HG02981 (cell line): ENCODE measurements around the gene LYZL1.
"Not testable (repeated sequence)": the region's sequence is repeated elsewhere in the genome, so short reads cannot be mapped to it uniquely, and the experiment has no call there.

Experiments
- ATAC-seq: cut with Tn5 transposase; IDR thresholded peaks from one replicate; pipeline ENCODE4 v1.9.1; 2021; ENCODE audit warnings: mild to moderate bottlenecking, moderate library complexity; ENCODE audit not compliant: unreplicated experiment

Gene LYZL1

DNA sequence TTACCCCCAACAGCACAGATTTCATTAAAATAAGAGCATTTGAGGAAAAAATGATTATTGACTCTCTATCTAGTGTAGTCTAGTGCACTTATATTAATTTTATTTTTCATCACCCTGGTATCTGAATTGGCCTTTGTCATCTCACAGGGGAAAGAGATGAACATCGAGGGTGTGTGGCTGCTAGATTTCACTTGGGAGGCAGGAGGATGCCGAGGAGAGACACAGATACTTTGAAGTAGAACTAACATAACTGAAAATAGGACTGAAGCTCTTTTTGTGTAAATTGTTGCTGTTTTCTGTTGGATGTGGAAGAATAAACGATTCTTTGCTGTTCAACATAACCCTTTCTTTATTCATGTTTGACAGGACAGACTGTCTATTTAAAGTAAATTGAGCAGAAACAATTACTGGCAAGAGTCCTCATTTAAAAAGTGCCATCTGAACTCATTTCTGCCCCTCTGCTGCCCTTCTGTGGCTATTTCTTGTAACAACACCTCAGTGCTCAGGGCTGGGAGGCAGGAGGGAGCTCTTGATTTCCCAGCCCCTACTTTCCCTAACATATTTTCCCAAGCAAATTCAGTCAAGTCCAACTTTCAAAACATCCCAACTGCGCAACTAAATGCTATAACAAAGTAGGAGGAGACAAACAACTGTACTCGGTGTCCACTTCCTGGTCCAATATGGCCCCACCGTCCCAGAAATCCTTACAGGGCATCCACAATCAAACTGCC lies 15.6 kb downstream of the LYZL1 start:
- ATAC-seq: no peak

DNA sequence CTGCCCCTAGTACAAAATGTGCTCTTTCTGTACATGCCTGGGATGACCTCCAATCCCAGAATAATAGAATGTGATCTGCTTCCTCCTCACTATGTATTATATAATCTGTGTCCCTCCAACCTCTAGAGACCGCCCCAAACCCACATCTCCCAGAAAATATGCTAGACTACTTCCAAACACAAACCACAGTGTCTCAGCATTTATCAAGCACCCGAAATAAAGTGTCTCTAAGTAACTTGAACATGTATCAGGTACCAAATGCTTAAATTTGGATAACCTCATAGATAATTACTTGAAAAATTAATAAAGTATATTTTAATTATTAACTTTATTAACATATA lies 16.1 kb downstream of the LYZL1 start:
- ATAC-seq: no peak

DNA sequence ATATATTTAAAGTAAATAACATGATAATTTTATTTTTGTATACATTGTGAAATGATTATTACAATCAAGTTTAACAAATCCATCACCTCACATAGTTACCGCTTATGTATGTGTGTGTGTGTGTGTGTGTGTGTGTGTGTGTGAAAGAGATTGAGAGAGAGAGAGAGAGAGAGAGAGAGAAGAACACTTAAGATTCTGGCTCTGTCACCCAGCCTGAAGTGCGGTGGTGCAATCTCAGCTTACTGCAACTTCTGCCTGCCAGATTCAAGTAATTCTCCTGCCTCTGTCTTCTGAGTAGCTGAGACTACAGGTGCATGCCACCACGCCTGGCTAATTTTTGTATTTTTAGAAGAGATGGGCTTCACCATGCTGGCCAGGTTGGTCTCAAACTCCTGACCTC lies 17.8 kb downstream of the LYZL1 start:
- ATAC-seq: no peak

DNA sequence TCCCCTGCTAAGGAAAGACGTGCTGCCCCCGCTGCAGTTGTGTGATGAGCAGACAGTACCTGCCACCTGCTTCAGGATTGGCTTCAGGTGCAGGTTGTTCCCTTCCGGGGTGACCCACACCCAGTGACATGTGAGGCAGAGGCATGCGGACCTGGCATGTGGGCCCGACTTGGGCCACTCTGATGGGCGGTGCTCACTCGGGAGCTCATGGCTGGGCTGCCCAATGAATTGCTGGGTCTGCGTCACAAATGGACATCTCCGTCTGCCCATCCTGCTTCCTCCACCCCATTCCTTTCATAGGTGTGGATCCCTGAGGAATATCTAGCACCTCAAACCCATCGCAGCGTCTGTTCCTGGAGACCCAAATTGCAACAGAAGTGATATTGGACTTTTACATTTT lies 19.3 kb downstream of the LYZL1 start:
- ATAC-seq: not testable (repeated sequence)

DNA sequence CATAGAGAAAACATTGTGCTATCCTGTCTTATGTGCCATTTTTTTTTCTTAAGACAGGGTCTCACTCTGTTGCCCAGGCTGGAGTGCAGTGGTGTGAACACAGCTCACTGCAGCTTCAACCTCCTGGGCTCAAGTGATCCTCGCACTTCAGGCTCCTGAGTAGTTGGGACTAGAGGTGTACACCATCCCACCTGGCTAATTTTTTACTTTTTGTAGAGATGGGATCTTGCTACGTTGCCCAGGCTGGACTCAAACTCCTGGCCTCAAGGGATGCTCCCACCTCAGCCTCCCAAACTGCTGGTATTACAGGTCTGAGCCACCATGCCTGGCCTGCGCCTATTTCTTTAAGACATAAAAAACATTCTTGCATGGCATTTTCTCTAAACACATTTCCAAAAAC lies 20.6 kb downstream of the LYZL1 start:
- no peak for ATAC-seq

DNA sequence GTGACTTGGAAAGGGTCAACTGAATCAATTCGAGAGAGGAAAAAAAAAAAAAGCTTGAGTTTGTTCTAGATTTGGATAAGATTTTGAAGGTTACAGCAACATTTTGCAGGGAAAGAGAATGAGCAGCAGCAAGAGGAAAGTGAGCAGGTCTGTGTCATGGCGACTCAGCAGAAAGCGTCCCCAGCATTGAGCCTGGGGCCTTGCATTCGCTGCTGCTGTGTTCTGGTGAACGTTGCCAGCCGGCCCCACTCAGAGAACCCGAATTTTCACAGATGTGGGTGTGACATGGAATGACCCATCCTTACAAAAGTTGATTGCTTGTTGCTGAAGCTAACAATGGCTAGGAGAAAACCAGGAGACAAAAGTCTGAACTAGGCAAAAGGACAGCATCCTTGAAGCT lies 21.6 kb downstream of the LYZL1 start:
- not testable (repeated sequence) for ATAC-seq

DNA sequence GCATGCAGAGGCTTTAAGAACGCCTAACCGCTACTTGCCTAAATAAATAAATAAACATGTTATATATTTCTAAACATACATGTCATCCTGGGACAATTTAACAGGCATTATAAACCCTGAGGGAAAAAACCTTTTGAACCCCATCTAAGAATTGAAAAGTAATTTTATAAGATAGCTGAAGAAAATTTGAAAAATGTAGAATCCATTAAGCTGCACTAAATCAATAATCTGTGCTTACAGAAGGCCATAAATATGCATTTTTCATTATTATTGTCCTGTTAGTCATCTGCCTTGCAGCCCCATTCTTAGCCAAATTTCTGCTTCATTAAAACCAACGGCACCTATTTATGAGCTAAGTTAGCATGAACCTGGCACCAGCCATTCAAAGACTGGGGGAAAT lies 24.2 kb downstream of the LYZL1 start:
- ATAC-seq: no peak

DNA sequence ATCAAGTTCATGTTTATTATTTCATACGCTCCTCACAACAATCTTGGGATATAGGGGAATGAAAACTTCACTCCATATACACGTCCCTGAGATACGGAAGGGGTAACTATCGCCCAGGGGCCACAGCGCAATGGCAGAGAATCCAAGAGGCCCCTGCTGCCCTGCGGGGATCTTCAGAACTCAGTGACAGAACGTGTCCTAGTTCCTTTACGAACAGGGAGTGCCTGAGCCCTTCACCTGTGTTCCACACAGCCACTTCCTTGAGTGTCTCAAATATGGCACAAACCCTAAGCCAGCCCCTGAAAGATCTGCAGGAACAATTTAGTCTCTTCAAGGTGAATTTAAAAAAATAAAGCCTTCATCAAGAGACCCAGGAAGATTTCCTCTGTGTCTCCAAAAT lies 25.9 kb downstream of the LYZL1 start:
- ATAC-seq: no peak

DNA sequence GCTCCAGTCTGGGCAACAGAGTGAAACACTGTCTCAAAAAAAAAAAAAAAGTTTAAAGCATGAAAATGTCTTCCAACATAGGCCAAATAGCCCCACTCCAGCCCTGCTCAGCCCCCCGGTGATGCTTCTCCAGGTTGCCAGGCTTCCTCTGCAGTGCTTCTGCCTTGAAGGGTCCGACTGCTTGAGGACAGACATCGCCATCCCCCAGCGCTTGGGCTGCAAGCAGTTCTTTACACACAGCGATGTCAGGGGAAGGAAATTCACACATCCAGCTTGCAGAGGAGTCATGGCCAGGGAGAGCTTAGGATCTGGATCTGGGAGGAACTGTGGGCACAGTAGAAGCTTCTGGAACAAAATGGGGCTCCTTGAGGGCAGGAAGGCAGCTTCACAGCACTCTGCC lies 26.9 kb downstream of the LYZL1 start:
- ATAC-seq: no peak

DNA sequence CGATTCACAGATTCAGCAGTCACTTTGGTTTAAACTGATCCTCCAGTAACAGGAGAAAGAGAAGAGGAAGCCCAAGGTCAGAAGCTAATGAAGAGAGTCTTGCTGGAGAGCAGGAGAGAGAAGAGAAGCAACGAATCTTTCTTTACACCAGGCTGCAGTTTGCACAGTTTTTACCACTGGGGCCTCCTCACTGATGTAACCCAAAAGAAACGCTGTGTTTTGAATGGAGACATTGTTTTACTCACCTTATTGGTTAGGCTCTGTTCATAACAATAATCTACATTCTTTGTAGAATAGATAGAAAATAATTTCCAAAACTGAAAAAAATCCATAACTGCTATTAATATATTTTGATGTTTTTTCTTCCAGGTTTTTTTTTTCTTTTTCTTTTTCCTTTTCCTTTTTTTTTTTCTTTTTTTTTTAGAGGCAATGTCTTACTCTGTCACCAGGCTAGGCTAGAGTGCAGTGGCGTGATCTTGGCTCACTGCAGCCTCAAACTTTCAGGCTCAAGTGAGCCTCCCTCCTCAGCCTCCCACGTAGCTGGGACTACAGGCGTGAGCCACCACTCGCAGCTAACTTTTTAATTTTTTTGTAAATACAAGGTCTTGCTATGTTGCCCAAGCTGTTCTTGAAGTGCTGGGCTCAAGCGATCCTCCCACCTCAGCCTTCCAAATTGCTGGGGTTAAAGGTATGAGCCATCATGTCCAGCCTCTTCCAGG lies 27.6 kb downstream of the LYZL1 start:
- no peak for ATAC-seq

DNA sequence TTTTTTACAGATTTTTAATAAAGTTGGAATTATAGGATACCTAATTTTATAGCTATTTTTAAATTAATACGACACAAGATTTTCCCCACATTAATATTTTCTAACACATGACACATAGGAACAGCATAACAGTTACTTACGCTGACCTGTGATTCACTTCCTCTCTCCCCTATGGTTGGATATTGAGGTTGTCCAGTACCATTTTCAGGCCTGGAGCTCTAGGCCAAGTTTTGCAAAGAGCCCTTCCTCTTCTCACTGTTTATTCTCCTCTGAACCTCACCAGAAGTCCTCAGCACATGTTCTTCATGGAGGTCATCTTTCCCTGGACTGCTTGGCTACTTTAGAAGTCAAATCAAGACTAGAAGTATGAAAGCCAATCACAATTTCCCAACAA lies 28.2 kb downstream of the LYZL1 start:
- no peak for ATAC-seq

DNA sequence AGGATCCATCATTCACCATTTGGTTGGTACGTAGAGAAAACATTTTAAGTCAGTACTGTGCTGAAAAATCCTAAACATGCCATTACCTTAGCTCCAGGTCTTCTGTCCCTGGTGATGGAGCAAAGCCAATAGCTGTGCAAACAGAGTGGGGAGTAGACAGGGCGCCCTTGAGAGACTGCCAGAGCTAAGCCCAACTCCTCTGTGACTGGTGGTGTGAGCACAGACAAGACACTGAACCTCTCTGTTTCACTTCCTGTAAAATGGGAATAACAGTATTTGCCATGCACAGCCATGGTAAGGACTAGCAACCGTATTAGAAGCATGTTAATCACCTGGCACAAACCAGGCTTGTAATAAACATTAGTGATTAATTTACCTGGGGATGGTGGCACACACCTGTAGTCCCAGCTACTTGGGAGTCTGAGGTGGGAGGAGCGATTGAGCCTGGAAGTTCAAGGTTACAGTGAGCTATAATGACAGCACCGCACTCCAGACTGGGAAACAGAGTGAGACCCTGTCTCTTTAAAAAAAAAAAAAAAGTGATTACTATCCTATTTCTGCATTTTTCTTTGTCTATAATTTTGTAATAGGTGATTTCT lies 28.7 kb downstream of the LYZL1 start:
- ATAC-seq: no peak

DNA sequence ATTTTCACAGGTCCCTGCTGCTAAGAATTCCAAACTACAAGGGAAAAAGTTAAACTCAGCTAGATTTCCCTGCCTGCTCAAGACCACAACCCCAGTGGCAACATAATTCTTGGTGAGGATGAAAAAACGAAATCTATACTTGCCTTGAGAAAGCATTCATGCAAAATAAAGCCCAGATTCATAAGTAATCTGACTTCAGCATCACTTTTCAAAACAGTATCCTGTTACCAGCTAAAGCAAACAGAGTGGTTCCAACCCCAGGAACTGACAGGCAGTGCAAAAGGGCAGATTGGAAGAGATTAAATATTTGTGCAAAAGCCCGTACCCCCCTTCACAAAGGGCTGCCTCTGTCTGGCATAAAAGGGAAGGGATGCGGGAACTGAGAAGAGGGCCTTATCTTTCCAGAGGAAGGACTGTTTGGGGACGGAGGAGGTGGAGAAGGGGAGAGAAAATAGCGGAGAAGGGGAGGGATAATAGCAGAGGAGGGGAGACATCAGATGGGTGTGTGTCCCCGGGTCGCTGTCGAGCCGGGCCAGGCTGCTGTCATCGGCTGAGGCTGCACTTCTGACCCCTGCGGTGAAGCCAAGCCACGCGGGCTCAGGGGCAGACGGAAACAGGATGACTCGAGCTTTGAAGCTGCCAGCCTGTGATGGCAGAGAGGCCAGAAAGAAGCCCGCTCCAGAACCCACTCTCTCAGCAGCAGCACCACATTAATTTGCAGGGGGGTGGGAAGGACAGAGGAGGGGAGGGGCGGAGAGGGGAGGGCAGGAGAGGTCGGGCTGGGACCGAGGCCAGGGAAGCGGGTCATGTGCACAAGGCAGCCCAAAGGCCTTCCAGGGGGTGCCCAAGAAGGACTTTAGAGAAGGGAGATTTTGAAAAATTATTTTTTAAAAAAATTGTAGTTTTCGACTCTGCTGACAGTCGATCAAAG lies 29.5 kb downstream of the LYZL1 start:
- ATAC-seq: not testable (repeated sequence)

DNA sequence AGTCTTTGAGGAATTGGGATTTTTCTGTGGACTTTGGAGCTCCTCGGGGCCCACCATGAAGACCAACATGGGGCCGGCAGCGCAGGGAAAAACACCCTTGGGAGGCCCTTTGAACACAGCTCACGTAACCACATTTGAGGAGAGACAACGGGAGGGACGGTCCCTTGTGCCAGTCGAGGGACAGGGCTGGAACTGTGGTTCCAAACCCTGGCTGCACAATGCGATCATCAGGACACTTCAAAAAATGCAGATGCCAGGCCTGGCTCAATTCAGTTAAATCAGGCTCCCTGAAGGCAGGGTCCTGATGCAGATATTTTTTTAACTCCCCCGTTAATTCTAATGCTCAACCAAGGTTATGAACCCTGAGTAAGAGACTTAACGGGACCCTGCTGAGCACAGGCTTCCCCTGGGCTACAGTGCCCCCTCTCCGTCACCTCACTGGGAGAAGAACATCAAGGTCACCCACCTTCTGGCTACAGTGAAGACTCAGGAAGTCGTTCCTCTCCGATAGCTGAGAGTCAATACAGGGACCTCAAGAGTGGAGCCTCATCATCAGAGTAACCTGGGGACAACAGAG lies 30.4 kb downstream of the LYZL1 start:
- no peak for ATAC-seq

DNA sequence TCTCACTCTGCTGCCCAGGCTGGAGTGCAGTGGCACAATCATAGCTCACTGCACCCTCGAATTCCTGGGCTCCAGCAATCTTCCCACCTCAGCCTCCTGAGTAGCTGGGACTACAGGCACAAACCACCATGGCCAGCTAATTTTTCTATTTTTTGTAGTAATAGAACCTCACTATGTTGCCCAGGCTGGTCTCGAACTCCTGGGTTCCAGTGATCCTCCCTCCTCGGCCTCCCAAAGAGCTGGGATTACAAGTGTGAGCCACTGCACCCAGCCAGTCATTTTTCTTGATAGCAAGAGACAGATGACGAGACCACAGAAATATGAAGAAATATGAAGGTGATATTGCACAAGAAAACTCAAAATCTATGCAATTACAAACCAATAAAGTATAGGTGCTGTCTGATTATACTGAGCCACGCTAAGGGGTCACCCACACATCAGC lies 31.8 kb downstream of the LYZL1 start:
- not testable (repeated sequence) for ATAC-seq

DNA sequence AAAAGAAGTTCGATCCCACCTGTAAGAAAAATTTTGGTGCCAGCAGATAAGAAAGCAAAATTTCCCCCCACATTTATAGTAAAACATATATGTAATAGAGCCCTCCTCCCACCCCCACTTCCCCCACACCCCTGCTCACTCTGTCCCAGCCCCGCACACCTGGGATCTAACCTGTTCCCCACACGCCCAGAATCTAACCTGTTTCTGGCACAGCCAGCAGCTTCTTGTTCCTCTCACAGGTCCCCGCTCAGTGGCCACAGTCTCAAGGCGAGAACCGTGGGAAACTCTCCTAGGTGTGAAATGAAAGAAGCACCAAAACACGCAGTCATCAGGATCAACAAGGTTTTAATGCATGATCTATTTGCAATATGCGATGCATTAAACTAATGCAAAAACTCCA lies 32.8 kb downstream of the LYZL1 start:
- no peak for ATAC-seq

DNA sequence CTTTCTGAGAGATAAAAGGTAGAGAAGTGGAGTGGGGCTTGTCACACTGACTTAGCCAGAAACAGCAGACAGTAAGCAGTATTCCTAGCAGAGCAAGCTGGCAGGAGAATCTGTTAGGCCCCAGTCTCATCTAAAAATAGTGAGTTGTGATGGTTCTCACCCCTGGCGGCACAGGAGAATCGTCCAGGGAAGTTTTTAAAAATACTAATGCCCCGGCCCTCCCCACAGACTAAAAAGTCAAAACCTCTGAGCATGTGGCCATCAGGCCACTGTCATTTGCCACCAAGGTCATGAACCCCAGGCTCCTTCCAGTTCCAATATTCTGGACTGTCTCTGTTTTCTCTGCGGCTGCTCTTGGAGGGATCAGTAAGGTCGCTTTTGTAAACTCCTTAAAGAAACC lies 34.0 kb downstream of the LYZL1 start:
- ATAC-seq: no peak

DNA sequence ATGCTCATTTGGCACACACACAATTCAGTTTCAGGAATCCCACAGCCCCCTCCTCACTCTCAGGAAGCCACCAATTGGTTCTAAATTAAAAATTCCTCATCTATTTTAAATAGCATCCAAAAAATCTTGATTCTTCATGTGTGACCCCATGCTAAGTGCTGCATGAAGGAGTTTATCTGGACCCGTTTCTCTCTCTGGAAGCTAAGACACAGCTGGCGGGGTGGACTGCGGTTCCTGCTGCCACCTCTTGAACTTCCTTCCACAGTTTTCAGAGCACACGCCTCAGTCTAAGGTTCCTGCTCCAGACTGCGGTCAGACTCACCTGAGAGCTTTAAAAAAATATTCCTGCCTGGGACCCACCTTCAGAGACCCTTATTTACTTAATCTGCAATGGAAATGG lies 34.5 kb downstream of the LYZL1 start:
- no peak for ATAC-seq

DNA sequence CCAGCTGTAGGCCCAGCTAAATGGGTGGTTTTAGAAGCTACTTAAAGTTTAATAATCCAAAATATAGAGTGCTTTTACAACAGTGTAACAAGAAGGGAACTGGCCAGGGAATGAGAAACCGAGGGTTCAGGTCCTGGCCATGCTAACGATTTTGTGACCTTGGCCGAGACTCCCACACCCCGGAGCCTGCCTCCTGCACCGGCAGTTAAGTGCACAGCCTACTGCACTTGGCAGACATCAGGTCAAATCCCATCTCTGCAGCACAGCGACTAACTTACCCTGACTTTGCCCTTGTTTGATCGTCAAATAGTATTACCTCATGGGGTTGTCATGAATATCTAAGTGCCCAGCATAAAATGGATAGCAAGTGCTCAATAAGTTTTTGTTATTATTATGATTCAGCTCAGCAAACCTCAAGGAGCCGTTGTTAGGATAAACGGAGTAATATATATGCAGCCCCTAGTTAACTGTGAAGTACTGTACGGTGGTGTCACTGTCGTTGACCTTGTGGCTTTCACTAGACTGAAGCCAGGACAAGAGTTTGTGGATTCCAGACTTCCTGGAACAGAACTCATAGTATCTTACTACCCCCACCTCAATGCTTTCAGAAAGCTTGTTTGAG lies 35.5 kb downstream of the LYZL1 start:
- no peak for ATAC-seq

DNA sequence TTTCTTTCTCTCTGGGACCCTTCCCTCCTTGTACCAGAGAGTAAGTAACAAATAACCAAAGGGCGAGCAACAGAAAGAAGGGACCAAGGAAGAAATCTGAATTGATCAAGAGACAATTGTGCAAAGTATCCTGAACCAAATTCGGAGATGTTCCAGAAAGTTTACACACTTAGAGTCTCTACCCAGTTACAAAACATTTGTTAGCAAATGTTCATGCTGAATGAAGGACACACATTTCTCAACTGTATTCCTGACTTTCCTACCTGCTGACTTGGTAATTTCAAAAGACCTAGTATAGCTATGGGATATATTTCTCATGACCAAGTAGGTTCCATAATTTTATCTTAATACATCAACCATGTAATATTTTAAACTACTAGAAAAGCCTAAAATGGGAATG lies 37.4 kb downstream of the LYZL1 start:
- no peak for ATAC-seq
